Choroid plexus epithelial cell (primary cell): Measurements from ENCODE around the gene COL4A4.

Experiments used
- DNase-seq: peaks from one replicate; pipeline ENCODE4 v3.0.0-alpha.2; 2010; ENCODE audit warnings: low read depth
- H3K4me3 ChIP-seq: 2 replicates; pipeline ENCODE4 v1.5.1; 2011; ENCODE audit warnings: low read depth, mild to moderate bottlenecking, control low read depth, low read length, moderate library complexity
- CTCF ChIP-seq: conservative IDR thresholded peaks from 2 replicates; pipeline ENCODE4 v1.5.1; 2011; ENCODE audit warnings: low read depth, mild to moderate bottlenecking, control low read depth, inconsistent platforms, low read length, moderate library complexity

Gene COL4A4

GRCh38 chr2:226963528-226963927 is 200.5 kb downstream of the COL4A4 start:
- H3K4me3 ChIP-seq = no peak overlapping the region
- peak; percentile 61 for DNase-seq
- TF ChIP-seq CTCF = peak; percentile 6

- TF ChIP-seq CTCF = no peak
- no peak overlapping the region for H3K4me3 ChIP-seq
- no peak for DNase-seq
Measured at GRCh38 chr2:226962176-226962773, 201.7 kb downstream of the COL4A4 start.

GRCh38 chr2:226959418-226959817 is 204.6 kb downstream of the COL4A4 start:
- DNase-seq = no peak
- no peak overlapping the region for H3K4me3 ChIP-seq
- TF ChIP-seq CTCF = no peak

DNA sequence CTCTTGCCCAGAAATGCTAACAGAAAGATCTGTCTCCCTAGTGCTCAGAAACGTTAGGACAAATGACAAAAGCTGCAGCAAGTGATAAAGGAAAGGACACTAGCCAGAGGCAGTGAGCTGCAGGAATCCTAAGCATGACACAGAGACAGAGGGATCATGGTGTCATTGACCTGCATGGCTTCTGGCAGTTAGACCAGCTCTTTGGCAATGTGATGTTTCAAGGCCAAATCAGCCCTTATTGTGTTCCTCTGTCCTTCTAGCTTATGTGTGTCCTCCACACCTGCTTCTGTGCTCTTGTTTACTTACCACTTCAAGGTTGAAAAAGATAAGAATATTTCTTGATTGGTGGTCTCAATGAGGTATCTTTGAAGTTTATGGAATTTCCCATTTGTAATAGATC is 207.3 kb downstream of the COL4A4 start:
- DNase-seq = no peak
- TF ChIP-seq CTCF = no peak
- H3K4me3 ChIP-seq = no peak overlapping the region

GRCh38 chr2:226953826-226954225 is 210.2 kb downstream of the COL4A4 start:
- TF ChIP-seq CTCF = no peak
- no peak overlapping the region for H3K4me3 ChIP-seq
- DNase-seq = no peak

DNA sequence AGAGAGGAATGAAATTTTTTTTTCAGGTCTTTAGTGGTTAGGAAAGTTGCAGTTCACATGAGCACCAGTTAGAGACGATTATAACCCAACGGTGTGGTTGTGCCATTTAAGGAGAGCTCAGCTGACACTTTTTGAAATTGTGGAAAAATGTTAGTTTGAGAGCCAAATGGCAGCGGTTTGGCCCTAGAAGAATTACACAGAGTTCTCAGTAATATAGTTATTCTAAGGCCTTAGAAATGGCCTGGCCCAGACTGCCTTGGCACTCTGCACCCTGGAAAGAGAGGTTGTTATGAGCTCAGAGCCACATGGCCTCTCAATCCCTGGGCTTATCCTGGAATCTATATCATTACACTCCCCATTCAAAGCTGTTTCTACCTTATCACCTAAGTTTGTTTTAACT is 210.8 kb downstream of the COL4A4 start:
- no peak for TF ChIP-seq CTCF
- DNase-seq = no peak
- H3K4me3 ChIP-seq = no peak overlapping the region
